Measurements from ENCODE around the gene NRN1.

The NRN1 gene

GRCh38 chr6:6003621-6004366 lies 2.9 kb downstream of the NRN1 start:
- TF ChIP-seq CTCF (IDR thresholded peaks at IDR 0.05; ENCODE audit: insufficient read depth, low read length, poor library complexity, severe bottlenecking): peak; percentile 15
- Histone ChIP-seq H3K27me3 (replicated peaks; ENCODE audit: control insufficient read depth, insufficient read depth, low read length) (no peaks in the 10 kb centered on the region; the same call in 1 of the 2 replicates), H3K4me3 (replicated peaks; ENCODE audit: low read depth, low read length) (peak overlapping the region; percentile 67), H3K36me3 (ENCODE audit: control insufficient read depth, insufficient read depth, low read length) (no peaks in the 10 kb centered on the region; the same call in 1 of the 2 replicates)
- DNase-seq (ENCODE audit: extremely low read depth, insufficient read length): no peak

GRCh38 chr6:6002848-6003620 lies 3.7 kb downstream of the NRN1 start:
- H3K27me3 ChIP-seq (replicated peaks; ENCODE audit: control insufficient read depth, insufficient read depth, low read length): no peaks in the 10 kb centered on the region; the same call in 1 of the 2 replicates
- no peaks in the 10 kb centered on the region; the same call in 1 of the 2 replicates for H3K36me3 ChIP-seq (ENCODE audit: control insufficient read depth, insufficient read depth, low read length)
- no peak for TF ChIP-seq CTCF (IDR thresholded peaks at IDR 0.05; ENCODE audit: insufficient read depth, low read length, poor library complexity, severe bottlenecking)
- peak overlapping the region; percentile 67 for H3K4me3 ChIP-seq (replicated peaks; ENCODE audit: low read depth, low read length)
- no peak for DNase-seq (ENCODE audit: extremely low read depth, insufficient read length)

- Histone ChIP-seq H3K36me3 (ENCODE audit: control insufficient read depth, insufficient read depth, low read length) (no peaks in the 10 kb centered on the region; the same call in 1 of the 2 replicates), H3K27me3 (replicated peaks; ENCODE audit: control insufficient read depth, insufficient read depth, low read length) (no peaks in the 10 kb centered on the region; the same call in 1 of the 2 replicates), H3K4me3 (replicated peaks; ENCODE audit: low read depth, low read length) (no peak overlapping the region)
- TF ChIP-seq CTCF (IDR thresholded peaks at IDR 0.05; ENCODE audit: insufficient read depth, low read length, poor library complexity, severe bottlenecking): no peak
- no peak for DNase-seq (ENCODE audit: extremely low read depth, insufficient read length)
Observed at GRCh38 chr6:6002005-6002847, 4.5 kb downstream of the NRN1 start.

GRCh38 chr6:6001443-6001842 lies 5.3 kb downstream of the NRN1 start:
- TF ChIP-seq CTCF (IDR thresholded peaks at IDR 0.05; ENCODE audit: insufficient read depth, low read length, poor library complexity, severe bottlenecking): no peak
- no peaks in the 10 kb centered on the region; the same call in 1 of the 2 replicates for H3K36me3 ChIP-seq (ENCODE audit: control insufficient read depth, insufficient read depth, low read length)
- DNase-seq (ENCODE audit: extremely low read depth, insufficient read length): no peak
- H3K4me3 ChIP-seq (replicated peaks; ENCODE audit: low read depth, low read length): no peak overlapping the region
- no peaks in the 10 kb centered on the region; the same call in 1 of the 2 replicates for H3K27me3 ChIP-seq (replicated peaks; ENCODE audit: control insufficient read depth, insufficient read depth, low read length)

Data from GM06990 (cell line).